Ishikawa (cell line): ENCODE data around the gene EIF2S2.

ENCODE experiments used
- EGR1 ChIP-seq: IDR thresholded peaks from 2 replicates; pipeline ENCODE4 v1.6.1; 2012
- REST ChIP-seq: IDR thresholded peaks from 2 replicates; pipeline ENCODE4 v1.6.1; 2012; ENCODE audit warnings: low read depth, mild to moderate bottlenecking

- TF ChIP-seq EGR1: no peak
- no peak for TF ChIP-seq REST
These were observed 47.8 kb downstream of the EIF2S2 start for GRCh38 chr20:34064286-34064685.
